ENCODE data around the gene EDRF1. TPM values are rescaled to one million over a fixed set of nuclear protein-coding genes. Genes with fewer than 3 reads are reported as not detected.

Gene EDRF1
- total RNA-seq, 1 experiment from 2014 or later, result 33.7 TPM

- Histone ChIP-seq H3K4me3 (ENCODE audit: insufficient read depth, low read depth, low read length) (no peak overlapping the region), H3K36me3 (replicated peaks; ENCODE audit: control insufficient read depth, insufficient read depth, low read length) (peaks cover 6% of the 10 kb centered on the region), H3K27me3 (ENCODE audit: control insufficient read depth, insufficient read depth, low read length) (no peaks in the 10 kb centered on the region)
- no peak for DNase-seq
These were observed 48.8 kb downstream of the EDRF1 start for GRCh38 chr10:125768219-125768855.

- peaks cover under 1% of the 10 kb centered on the region for H3K36me3 ChIP-seq (replicated peaks; ENCODE audit: control insufficient read depth, insufficient read depth, low read length)
- no peak overlapping the region for H3K4me3 ChIP-seq (ENCODE audit: insufficient read depth, low read depth, low read length)
- DNase-seq, result no peak
- H3K27me3 ChIP-seq (ENCODE audit: control insufficient read depth, insufficient read depth, low read length), result no peaks in the 10 kb centered on the region
These were observed 49.7 kb downstream of the EDRF1 start for GRCh38 chr10:125769175-125769574.

- Histone ChIP-seq H3K4me3 (ENCODE audit: insufficient read depth, low read depth, low read length) (no peak overlapping the region), H3K36me3 (replicated peaks; ENCODE audit: control insufficient read depth, insufficient read depth, low read length) (no peaks in the 10 kb centered on the region), H3K27me3 (ENCODE audit: control insufficient read depth, insufficient read depth, low read length) (no peaks in the 10 kb centered on the region)
- no peak for DNase-seq
These were observed 51.3 kb downstream of the EDRF1 start for GRCh38 chr10:125770844-125771243.

GRCh38 chr10:125772112-125772863, 52.8 kb downstream of the EDRF1 start:
- DNase-seq, result no peak
- Histone ChIP-seq H3K27me3 (ENCODE audit: control insufficient read depth, insufficient read depth, low read length) (no peaks in the 10 kb centered on the region), H3K4me3 (ENCODE audit: insufficient read depth, low read depth, low read length) (no peak overlapping the region), H3K36me3 (replicated peaks; ENCODE audit: control insufficient read depth, insufficient read depth, low read length) (no peaks in the 10 kb centered on the region)

- Histone ChIP-seq H3K4me3 (ENCODE audit: insufficient read depth, low read depth, low read length) (no peak overlapping the region), H3K27me3 (ENCODE audit: control insufficient read depth, insufficient read depth, low read length) (no peaks in the 10 kb centered on the region), H3K36me3 (replicated peaks; ENCODE audit: control insufficient read depth, insufficient read depth, low read length) (no peaks in the 10 kb centered on the region)
- DNase-seq, result no peak
These were observed 53.3 kb downstream of the EDRF1 start for GRCh38 chr10:125772864-125773180.

- Histone ChIP-seq H3K4me3 (ENCODE audit: insufficient read depth, low read depth, low read length) (no peak overlapping the region), H3K27me3 (ENCODE audit: control insufficient read depth, insufficient read depth, low read length) (no peaks in the 10 kb centered on the region), H3K36me3 (replicated peaks; ENCODE audit: control insufficient read depth, insufficient read depth, low read length) (no peaks in the 10 kb centered on the region)
- DNase-seq, result no peak
These were observed 54.4 kb downstream of the EDRF1 start for GRCh38 chr10:125773687-125774543.

GRCh38 chr10:125774581-125775191, 55.2 kb downstream of the EDRF1 start:
- peak; percentile 60 for DNase-seq
- Histone ChIP-seq H3K36me3 (replicated peaks; ENCODE audit: control insufficient read depth, insufficient read depth, low read length) (no peaks in the 10 kb centered on the region), H3K27me3 (ENCODE audit: control insufficient read depth, insufficient read depth, low read length) (no peaks in the 10 kb centered on the region), H3K4me3 (ENCODE audit: insufficient read depth, low read depth, low read length) (no peak overlapping the region)

GRCh38 chr10:125775491-125776106, 56.1 kb downstream of the EDRF1 start, which contains the start of gene MMP21:
MMP21 (minus strand) TSS chr10:125775821; CDS start chr10:125775821, 0 bp downstream.
- DNase-seq, result no peak
- Histone ChIP-seq H3K27me3 (ENCODE audit: control insufficient read depth, insufficient read depth, low read length) (no peaks in the 10 kb centered on the region), H3K36me3 (replicated peaks; ENCODE audit: control insufficient read depth, insufficient read depth, low read length) (no peaks in the 10 kb centered on the region), H3K4me3 (ENCODE audit: insufficient read depth, low read depth, low read length) (no peak within 1 kb of the TSS)

- H3K36me3 ChIP-seq (replicated peaks; ENCODE audit: control insufficient read depth, insufficient read depth, low read length), result no peaks in the 10 kb centered on the region
- no peak overlapping the region for H3K4me3 ChIP-seq (ENCODE audit: insufficient read depth, low read depth, low read length)
- no peaks in the 10 kb centered on the region for H3K27me3 ChIP-seq (ENCODE audit: control insufficient read depth, insufficient read depth, low read length)
- DNase-seq, result no peak
These were observed 58.3 kb downstream of the EDRF1 start for GRCh38 chr10:125777806-125778205.

- Histone ChIP-seq H3K36me3 (replicated peaks; ENCODE audit: control insufficient read depth, insufficient read depth, low read length) (no peaks in the 10 kb centered on the region), H3K4me3 (ENCODE audit: insufficient read depth, low read depth, low read length) (no peak overlapping the region), H3K27me3 (ENCODE audit: control insufficient read depth, insufficient read depth, low read length) (no peaks in the 10 kb centered on the region)
- DNase-seq, result no peak
These were observed 59.0 kb downstream of the EDRF1 start for GRCh38 chr10:125778556-125778955.

GRCh38 chr10:125779403-125780327, 60.2 kb downstream of the EDRF1 start:
- Histone ChIP-seq H3K4me3 (ENCODE audit: insufficient read depth, low read depth, low read length) (no peak overlapping the region), H3K27me3 (ENCODE audit: control insufficient read depth, insufficient read depth, low read length) (no peaks in the 10 kb centered on the region), H3K36me3 (replicated peaks; ENCODE audit: control insufficient read depth, insufficient read depth, low read length) (no peaks in the 10 kb centered on the region)
- no peak for DNase-seq

- H3K27me3 ChIP-seq (ENCODE audit: control insufficient read depth, insufficient read depth, low read length), result no peaks in the 10 kb centered on the region
- no peak overlapping the region for H3K4me3 ChIP-seq (ENCODE audit: insufficient read depth, low read depth, low read length)
- no peaks in the 10 kb centered on the region for H3K36me3 ChIP-seq (replicated peaks; ENCODE audit: control insufficient read depth, insufficient read depth, low read length)
- DNase-seq, result no peak
These were observed 61.9 kb downstream of the EDRF1 start for GRCh38 chr10:125781374-125781773.

- H3K36me3 ChIP-seq (replicated peaks; ENCODE audit: control insufficient read depth, insufficient read depth, low read length), result no peaks in the 10 kb centered on the region
- no peak overlapping the region for H3K4me3 ChIP-seq (ENCODE audit: insufficient read depth, low read depth, low read length)
- DNase-seq, result no peak
- no peaks in the 10 kb centered on the region for H3K27me3 ChIP-seq (ENCODE audit: control insufficient read depth, insufficient read depth, low read length)
These were observed 62.5 kb downstream of the EDRF1 start for GRCh38 chr10:125782054-125782453.

Data from H7 (cell line).